ENCODE measurements around the gene DERL2. TPM values are rescaled to one million over a fixed set of nuclear protein-coding genes. Genes with fewer than 3 reads are reported as not detected.
"Not testable (repeated sequence)": the region's sequence is repeated elsewhere in the genome, so short reads cannot be mapped to it uniquely, and the experiment has no call there.

Gene DERL2
- total RNA-seq, 1 experiment from 2014 or later, result 38.7 TPM

- no peaks in the 10 kb centered on the region for H3K9me3 ChIP-seq (ENCODE audit: low read length)
- H3K4me1 ChIP-seq (ENCODE audit: insufficient read depth, low read length), result peaks cover 9% of the 10 kb centered on the region
- no peak for TF ChIP-seq EZH2 (IDR thresholded peaks at IDR 0.05; ENCODE audit: low read length, unreplicated experiment)
- no peak for TF ChIP-seq EZH2phosphoT487 (IDR thresholded peaks at IDR 0.05; ENCODE audit: borderline replicate concordance, low read length)
- TF ChIP-seq, protein P1, sequence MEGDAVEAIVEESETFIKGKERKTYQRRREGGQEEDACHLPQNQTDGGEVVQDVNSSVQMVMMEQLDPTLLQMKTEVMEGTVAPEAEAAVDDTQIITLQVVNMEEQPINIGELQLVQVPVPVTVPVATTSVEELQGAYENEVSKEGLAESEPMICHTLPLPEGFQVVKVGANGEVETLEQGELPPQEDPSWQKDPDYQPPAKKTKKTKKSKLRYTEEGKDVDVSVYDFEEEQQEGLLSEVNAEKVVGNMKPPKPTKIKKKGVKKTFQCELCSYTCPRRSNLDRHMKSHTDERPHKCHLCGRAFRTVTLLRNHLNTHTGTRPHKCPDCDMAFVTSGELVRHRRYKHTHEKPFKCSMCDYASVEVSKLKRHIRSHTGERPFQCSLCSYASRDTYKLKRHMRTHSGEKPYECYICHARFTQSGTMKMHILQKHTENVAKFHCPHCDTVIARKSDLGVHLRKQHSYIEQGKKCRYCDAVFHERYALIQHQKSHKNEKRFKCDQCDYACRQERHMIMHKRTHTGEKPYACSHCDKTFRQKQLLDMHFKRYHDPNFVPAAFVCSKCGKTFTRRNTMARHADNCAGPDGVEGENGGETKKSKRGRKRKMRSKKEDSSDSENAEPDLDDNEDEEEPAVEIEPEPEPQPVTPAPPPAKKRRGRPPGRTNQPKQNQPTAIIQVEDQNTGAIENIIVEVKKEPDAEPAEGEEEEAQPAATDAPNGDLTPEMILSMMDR (conservative IDR thresholded peaks at IDR 0.05; ENCODE audit: low read depth, low read length), result no peak
- intact Hi-C loops (cut with micrococcal nuclease), result no loop called here
- no peak overlapping the region for H3K4me3 ChIP-seq (ENCODE audit: low read length)
- CTCF ChIA-PET, result no interaction called here
- BruUV-seq (replicated peaks), result no TSS peak
- H3K9ac ChIP-seq (ENCODE audit: low read length), result no peak overlapping the region
- H3K79me2 ChIP-seq (ENCODE audit: low read length), result peaks cover 23% of the 10 kb centered on the region
- no peak overlapping the region for H2AFZ ChIP-seq (ENCODE audit: low read length)
- H3K9me2 ChIP-seq (replicated peaks; ENCODE audit: low read length), result no peaks in the 10 kb centered on the region
- peaks cover 4% of the 10 kb centered on the region for H3F3A ChIP-seq (ENCODE audit: low read length, unreplicated experiment)
- H3K36me3 ChIP-seq (ENCODE audit: low read depth, low read length), result peaks cover 40% of the 10 kb centered on the region
- H4K20me1 ChIP-seq (ENCODE audit: low read length), result peaks cover 5% of the 10 kb centered on the region; the same call in 1 of the 2 replicates
- H3K4me2 ChIP-seq (ENCODE audit: low read length), result no peak overlapping the region
- DNase-seq (no peak), ATAC-seq (no peak)
- no peaks in the 10 kb centered on the region for H3K27me3 ChIP-seq (ENCODE audit: low read length)
- H3K27ac ChIP-seq (ENCODE audit: low read length), result no peak overlapping the region
- POLR2A ChIA-PET (ENCODE audit: unreplicated experiment), result no interaction called here
Observed at GRCh38 chr17:5431949-5432556, 53.9 kb downstream of the DERL2 start.

DNA sequence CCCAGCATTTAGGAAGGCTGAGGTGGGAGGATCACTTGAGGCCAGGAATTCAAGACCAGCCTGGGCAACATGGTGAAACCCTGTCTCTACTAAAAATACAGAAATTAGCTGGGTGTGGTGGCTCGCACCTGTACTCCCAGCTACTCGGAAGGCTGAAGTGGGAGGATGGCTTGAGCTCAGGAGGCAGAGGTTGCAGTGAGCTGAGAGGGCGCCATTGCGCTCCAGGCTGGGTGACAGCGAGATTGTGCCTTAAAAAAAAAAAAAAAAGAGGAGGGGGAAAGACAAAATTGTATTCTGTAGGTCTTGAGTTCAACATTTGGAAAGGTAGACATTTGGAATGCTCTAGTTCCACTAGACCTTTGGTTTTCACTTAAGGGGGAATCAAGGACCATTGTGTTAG is 54.7 kb downstream of the DERL2 start:
- intact Hi-C loops (cut with micrococcal nuclease), result not testable (repeated sequence)

GRCh38 chr17:5430413-5430999 is 55.5 kb downstream of the DERL2 start:
- no peak for DNase-seq
- intact Hi-C loops (cut with micrococcal nuclease), result no loop called here
- Histone ChIP-seq H3F3A (ENCODE audit: low read length, unreplicated experiment) (peaks cover 4% of the 10 kb centered on the region), H3K4me1 (ENCODE audit: insufficient read depth, low read length) (no peaks in the 10 kb centered on the region), H3K9me3 (ENCODE audit: low read length) (no peaks in the 10 kb centered on the region), H2AFZ (ENCODE audit: low read length) (no peak overlapping the region), H3K27me3 (ENCODE audit: low read length) (no peaks in the 10 kb centered on the region), H3K27ac (ENCODE audit: low read length) (no peak overlapping the region), H3K36me3 (ENCODE audit: low read depth, low read length) (peaks cover 44% of the 10 kb centered on the region), H3K4me2 (ENCODE audit: low read length) (no peak overlapping the region), H3K9me2 (replicated peaks; ENCODE audit: low read length) (no peaks in the 10 kb centered on the region), H3K4me3 (ENCODE audit: low read length) (no peak overlapping the region), H3K79me2 (ENCODE audit: low read length) (peaks cover 9% of the 10 kb centered on the region), H4K20me1 (ENCODE audit: low read length) (peaks cover 5% of the 10 kb centered on the region; the same call in 1 of the 2 replicates), H3K9ac (ENCODE audit: low read length) (no peak overlapping the region)
- TF ChIP-seq, protein P1 (conservative IDR thresholded peaks at IDR 0.05; ENCODE audit: low read depth, low read length), result no peak
- TF ChIP-seq EZH2phosphoT487 (IDR thresholded peaks at IDR 0.05; ENCODE audit: borderline replicate concordance, low read length) (no peak), EZH2 (IDR thresholded peaks at IDR 0.05; ENCODE audit: low read length, unreplicated experiment) (no peak)
- no peak for ATAC-seq
- no TSS peak for BruUV-seq (replicated peaks)
- ChIA-PET CTCF (interaction anchor here (0.7 kb wide), 1 partner anchor 1087 kb away, joined by 14 read pairs; no protein-coding TSS in a partner anchor), POLR2A (ENCODE audit: unreplicated experiment) (interaction anchor here (0.7 kb wide), 1 partner anchor 1722 kb away, joined by 23 read pairs; no protein-coding TSS in a partner anchor)

More for the DNA sequence above, 54.7 kb downstream of the DERL2 start:
- not testable (repeated sequence) for H3F3A ChIP-seq (ENCODE audit: low read length, unreplicated experiment); DNase-seq; H3K27ac ChIP-seq (ENCODE audit: low read length); H3K4me2 ChIP-seq (ENCODE audit: low read length); H3K9me2 ChIP-seq (replicated peaks; ENCODE audit: low read length); H3K9ac ChIP-seq (ENCODE audit: low read length); H3K9me3 ChIP-seq (ENCODE audit: low read length); H2AFZ ChIP-seq (ENCODE audit: low read length); BruUV-seq (replicated peaks); H3K4me3 ChIP-seq (ENCODE audit: low read length); H3K4me1 ChIP-seq (ENCODE audit: insufficient read depth, low read length); H4K20me1 ChIP-seq (ENCODE audit: low read length); H3K27me3 ChIP-seq (ENCODE audit: low read length); ATAC-seq
- H3K79me2 ChIP-seq (ENCODE audit: low read length), result peaks cover 15% of the 10 kb centered on the region
- ChIA-PET POLR2A (ENCODE audit: unreplicated experiment) (interaction anchor here (0.7 kb wide), 1 partner anchor 1721 kb away, joined by 23 read pairs; no protein-coding TSS in a partner anchor), CTCF (interaction anchor here (0.7 kb wide), 1 partner anchor 1087 kb away, joined by 14 read pairs; no protein-coding TSS in a partner anchor)
- peaks cover 37% of the 10 kb centered on the region for H3K36me3 ChIP-seq (ENCODE audit: low read depth, low read length)

Data from PC-3 (cell line).